ENCODE data around the gene NPAS2.

- TF ChIP-seq, protein P1, sequence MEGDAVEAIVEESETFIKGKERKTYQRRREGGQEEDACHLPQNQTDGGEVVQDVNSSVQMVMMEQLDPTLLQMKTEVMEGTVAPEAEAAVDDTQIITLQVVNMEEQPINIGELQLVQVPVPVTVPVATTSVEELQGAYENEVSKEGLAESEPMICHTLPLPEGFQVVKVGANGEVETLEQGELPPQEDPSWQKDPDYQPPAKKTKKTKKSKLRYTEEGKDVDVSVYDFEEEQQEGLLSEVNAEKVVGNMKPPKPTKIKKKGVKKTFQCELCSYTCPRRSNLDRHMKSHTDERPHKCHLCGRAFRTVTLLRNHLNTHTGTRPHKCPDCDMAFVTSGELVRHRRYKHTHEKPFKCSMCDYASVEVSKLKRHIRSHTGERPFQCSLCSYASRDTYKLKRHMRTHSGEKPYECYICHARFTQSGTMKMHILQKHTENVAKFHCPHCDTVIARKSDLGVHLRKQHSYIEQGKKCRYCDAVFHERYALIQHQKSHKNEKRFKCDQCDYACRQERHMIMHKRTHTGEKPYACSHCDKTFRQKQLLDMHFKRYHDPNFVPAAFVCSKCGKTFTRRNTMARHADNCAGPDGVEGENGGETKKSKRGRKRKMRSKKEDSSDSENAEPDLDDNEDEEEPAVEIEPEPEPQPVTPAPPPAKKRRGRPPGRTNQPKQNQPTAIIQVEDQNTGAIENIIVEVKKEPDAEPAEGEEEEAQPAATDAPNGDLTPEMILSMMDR (IDR thresholded peaks at IDR 0.05; ENCODE audit: insufficient read depth, low read depth, low read length), result no peak
- TF ChIP-seq EZH2 (IDR thresholded peaks at IDR 0.05; ENCODE audit: insufficient read depth, low read length), result no peak
These were observed 32.5 kb downstream of the NPAS2 start for GRCh38 chr2:100852447-100852846.

Data from astrocyte (in vitro differentiated cells and primary cell).